Neural cell (in vitro differentiated cells): ENCODE measurements around the gene EPHA1. TPM values are rescaled to one million over a fixed set of nuclear protein-coding genes. Genes with fewer than 3 reads are reported as not detected.

Experiments
- H2AFZ ChIP-seq: fragments of 200-600, 300-800 bp; sonication (generic), shearing (Covaris generic); 2 replicates; pipeline ENCODE4 v1.6.0; 2014; ENCODE audit warnings: low read depth, mild to moderate bottlenecking, antibody characterized with exemption, low read length, moderate library complexity
- H3F3A ChIP-seq: fragments of 200-600 bp; shearing (Covaris generic); 2 replicates; pipeline ENCODE4 v1.6.1; 2016; ENCODE audit warnings: mild to moderate bottlenecking, moderate library complexity, mixed read lengths, antibody characterized with exemption, low read length; ENCODE audit not compliant: insufficient read depth, poor library complexity, severe bottlenecking
- H3K27ac ChIP-seq: fragments of 200-600, 300-800 bp; sonication (generic), shearing (Covaris generic); 2 replicates; pipeline ENCODE4 v1.5.1; 2014; ENCODE audit warnings: mild to moderate bottlenecking, low read length, moderate library complexity
- H3K27me3 ChIP-seq: fragments of 300-800, 200-600 bp; sonication (generic), shearing (Covaris generic); 2 replicates; pipeline ENCODE4 v1.6.0; 2014; ENCODE audit warnings: mild to moderate bottlenecking, low read depth, low read length, moderate library complexity; ENCODE audit not compliant: insufficient read depth
- H3K36me3 ChIP-seq: fragments of 300-800, 200-600 bp; sonication (generic), shearing (Covaris generic); 2 replicates; pipeline ENCODE4 v1.5.1; 2014; ENCODE audit warnings: mild to moderate bottlenecking, antibody characterized with exemption, low read length, moderate library complexity; ENCODE audit not compliant: insufficient read depth
- H3K4me2 ChIP-seq: fragments of 300-800, 200-600 bp; sonication (generic), shearing (Covaris generic); 2 replicates; pipeline ENCODE4 v1.6.0; 2014; ENCODE audit warnings: mild to moderate bottlenecking, low read length
- H3K4me3 ChIP-seq: fragments of 300-800, 200-600 bp; sonication (generic), shearing (Covaris generic); 2 replicates; pipeline ENCODE4 v1.5.1; 2014; ENCODE audit warnings: mild to moderate bottlenecking, low read length, moderate library complexity
- H3K79me2 ChIP-seq: fragments of 200-600 bp; shearing (Covaris generic); replicated peaks from 2 replicates; pipeline ENCODE4 v1.6.0; 2014; ENCODE audit warnings: mild to moderate bottlenecking, low read length, moderate library complexity; ENCODE audit not compliant: insufficient read depth
- H3K9ac ChIP-seq: fragments of 300-800, 200-600 bp; sonication (generic), shearing (Covaris generic); 2 replicates; pipeline ENCODE4 v1.6.1; 2016; ENCODE audit warnings: mild to moderate bottlenecking, low read length, mixed read lengths
- H3K9me2 ChIP-seq: fragments of 200-600 bp; shearing (Covaris generic); 2 replicates; pipeline ENCODE4 v1.6.1; 2016; ENCODE audit warnings: mild to moderate bottlenecking, low read length, mixed read lengths; ENCODE audit not compliant: insufficient read depth
- H3K9me3 ChIP-seq: fragments of 200-600, 300-800 bp; sonication (generic), shearing (Covaris generic); 2 replicates; pipeline ENCODE4 v1.6.1; 2016; ENCODE audit warnings: mild to moderate bottlenecking, mixed run types, low read length, moderate library complexity, mixed read lengths
- H4K20me1 ChIP-seq: fragments of 200-600 bp; shearing (Covaris generic); 2 replicates; pipeline ENCODE4 v1.6.1; 2016; ENCODE audit warnings: mild to moderate bottlenecking, mixed run types; ENCODE audit not compliant: insufficient read depth
- CTCF ChIP-seq: fragments of 450-650 bp; IDR thresholded peaks from 2 replicates; pipeline ENCODE4 v1.5.1; 2014; ENCODE audit warnings: antibody characterized with exemption, mild to moderate bottlenecking, moderate library complexity; ENCODE audit not compliant: poor library complexity, severe bottlenecking
- EP300 ChIP-seq: fragments of 450-650 bp; conservative IDR thresholded peaks from 2 replicates; pipeline ENCODE4 v1.6.1; 2014; ENCODE audit warnings: antibody characterized with exemption, mild to moderate bottlenecking, moderate library complexity; ENCODE audit not compliant: poor library complexity, severe bottlenecking
- EZH2 ChIP-seq: fragments of 200-600, 300-800 bp; shearing (Covaris generic), sonication (generic); IDR thresholded peaks from 2 replicates; pipeline ENCODE4 v1.6.1; 2014; ENCODE audit warnings: antibody characterized with exemption, low read length, borderline replicate concordance, mild to moderate bottlenecking; ENCODE audit not compliant: insufficient read depth, poor library complexity, severe bottlenecking
- MXI1 ChIP-seq: fragments of 450-650 bp; conservative IDR thresholded peaks from 2 replicates; pipeline ENCODE4 v1.6.1; 2014; ENCODE audit warnings: antibody characterized with exemption, mild to moderate bottlenecking; ENCODE audit not compliant: poor library complexity, severe bottlenecking
- POLR2AphosphoS5 ChIP-seq: IDR thresholded peaks from 2 replicates; pipeline ENCODE4 v1.6.1; 2012
- RAD21 ChIP-seq: fragments of 450-650 bp; conservative IDR thresholded peaks from 2 replicates; pipeline ENCODE4 v1.6.1; 2014; ENCODE audit warnings: antibody characterized with exemption, mild to moderate bottlenecking, moderate library complexity
- SMC3 ChIP-seq: fragments of 450-650 bp; conservative IDR thresholded peaks from 2 replicates; pipeline ENCODE4 v1.6.1; 2014; ENCODE audit warnings: antibody characterized with exemption, mild to moderate bottlenecking, moderate library complexity; ENCODE audit not compliant: poor library complexity
- TAF1 ChIP-seq: IDR thresholded peaks from 2 replicates; pipeline ENCODE4 v1.6.1; 2012; ENCODE audit warnings: low read depth
- polyA plus RNA-seq: library from polyadenylated mRNA; depleted of rRNA; stranded (reverse); fragments of >200 nt; gene quantifications from 2 replicates; pipeline ENCODE4 v1.2.3, GENCODE V29; 2014
- TF ChIP-seq, protein P1 (sequence below): IDR thresholded peaks from 2 replicates; pipeline ENCODE4 v1.6.1; 2012; ENCODE audit warnings: borderline replicate concordance

Gene EPHA1
- polyA plus RNA-seq, 1 donor from 2014 or later: not detected

- H3K27me3 ChIP-seq: no peaks in the 10 kb centered on the region
- no peak overlapping the region for H3K9ac ChIP-seq
- no peaks in the 10 kb centered on the region for H3K36me3 ChIP-seq
- H3K9me2 ChIP-seq: no peaks in the 10 kb centered on the region
- TF ChIP-seq, protein P1, sequence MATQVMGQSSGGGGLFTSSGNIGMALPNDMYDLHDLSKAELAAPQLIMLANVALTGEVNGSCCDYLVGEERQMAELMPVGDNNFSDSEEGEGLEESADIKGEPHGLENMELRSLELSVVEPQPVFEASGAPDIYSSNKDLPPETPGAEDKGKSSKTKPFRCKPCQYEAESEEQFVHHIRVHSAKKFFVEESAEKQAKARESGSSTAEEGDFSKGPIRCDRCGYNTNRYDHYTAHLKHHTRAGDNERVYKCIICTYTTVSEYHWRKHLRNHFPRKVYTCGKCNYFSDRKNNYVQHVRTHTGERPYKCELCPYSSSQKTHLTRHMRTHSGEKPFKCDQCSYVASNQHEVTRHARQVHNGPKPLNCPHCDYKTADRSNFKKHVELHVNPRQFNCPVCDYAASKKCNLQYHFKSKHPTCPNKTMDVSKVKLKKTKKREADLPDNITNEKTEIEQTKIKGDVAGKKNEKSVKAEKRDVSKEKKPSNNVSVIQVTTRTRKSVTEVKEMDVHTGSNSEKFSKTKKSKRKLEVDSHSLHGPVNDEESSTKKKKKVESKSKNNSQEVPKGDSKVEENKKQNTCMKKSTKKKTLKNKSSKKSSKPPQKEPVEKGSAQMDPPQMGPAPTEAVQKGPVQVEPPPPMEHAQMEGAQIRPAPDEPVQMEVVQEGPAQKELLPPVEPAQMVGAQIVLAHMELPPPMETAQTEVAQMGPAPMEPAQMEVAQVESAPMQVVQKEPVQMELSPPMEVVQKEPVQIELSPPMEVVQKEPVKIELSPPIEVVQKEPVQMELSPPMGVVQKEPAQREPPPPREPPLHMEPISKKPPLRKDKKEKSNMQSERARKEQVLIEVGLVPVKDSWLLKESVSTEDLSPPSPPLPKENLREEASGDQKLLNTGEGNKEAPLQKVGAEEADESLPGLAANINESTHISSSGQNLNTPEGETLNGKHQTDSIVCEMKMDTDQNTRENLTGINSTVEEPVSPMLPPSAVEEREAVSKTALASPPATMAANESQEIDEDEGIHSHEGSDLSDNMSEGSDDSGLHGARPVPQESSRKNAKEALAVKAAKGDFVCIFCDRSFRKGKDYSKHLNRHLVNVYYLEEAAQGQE: no peak
- TF ChIP-seq EP300: no peak
- no peak for TF ChIP-seq RAD21
- TF ChIP-seq EZH2: no peak
- TF ChIP-seq TAF1: no peak
- no peak for TF ChIP-seq MXI1
- TF ChIP-seq CTCF: no peak
- TF ChIP-seq POLR2AphosphoS5: no peak
- TF ChIP-seq SMC3: no peak
- H4K20me1 ChIP-seq: no peaks in the 10 kb centered on the region
- H3K27ac ChIP-seq: no peak overlapping the region
- no peaks in the 10 kb centered on the region for H3F3A ChIP-seq
- H3K79me2 ChIP-seq: no peaks in the 10 kb centered on the region
- no peak overlapping the region for H3K4me2 ChIP-seq
- H3K9me3 ChIP-seq: no peaks in the 10 kb centered on the region
- H2AFZ ChIP-seq: no peak overlapping the region
- H3K4me3 ChIP-seq: no peak overlapping the region
Observed at GRCh38 chr7:143396182-143396581, 12.5 kb downstream of the EPHA1 start.

GRCh38 chr7:143395187-143396149 is 13.2 kb downstream of the EPHA1 start:
- no peaks in the 10 kb centered on the region for H3K79me2 ChIP-seq
- no peaks in the 10 kb centered on the region for H3K27me3 ChIP-seq
- no peaks in the 10 kb centered on the region for H3K9me3 ChIP-seq
- H3K4me2 ChIP-seq: no peak overlapping the region
- H3F3A ChIP-seq: no peaks in the 10 kb centered on the region
- no peaks in the 10 kb centered on the region for H3K9me2 ChIP-seq
- no peaks in the 10 kb centered on the region for H4K20me1 ChIP-seq
- H3K36me3 ChIP-seq: no peaks in the 10 kb centered on the region
- TF ChIP-seq MXI1: no peak
- no peak for TF ChIP-seq EZH2
- no peak overlapping the region for H3K9ac ChIP-seq
- no peak overlapping the region for H3K27ac ChIP-seq
- no peak overlapping the region for H2AFZ ChIP-seq
- no peak overlapping the region for H3K4me3 ChIP-seq
